Uterus (tissue), 4 donors: ENCODE results near the gene SLC46A2. TPM values are rescaled to one million over a fixed set of nuclear protein-coding genes. Genes with fewer than 3 reads are reported as not detected.

Experiments used
- DNase-seq, 2 donors: peaks; one replicate each; pipeline ENCODE4 v3.0.0-alpha.2; 2019 to 2020
- H3K27ac ChIP-seq, 2 donors: fragments of 200-600 bp; sonication (generic); 1 replicate in 1 of 2; 2 replicates in 1 of 2; pipeline ENCODE4 v1.5.1; 2016 to 2018
- H3K27me3 ChIP-seq, 2 donors: fragments of 200-600 bp; sonication (generic); one replicate each; pipeline ENCODE4 v1.5.1; 2018 to 2019; ENCODE audit warnings: control low read depth in 1 of 2
- H3K36me3 ChIP-seq, 2 donors: fragments of 200-600 bp; sonication (generic); one replicate each; pipeline ENCODE4 v1.5.1; 2019; ENCODE audit warnings: control low read depth in 1 of 2
- H3K4me1 ChIP-seq, 2 donors: fragments of 200-600 bp; sonication (generic); one replicate each; pipeline ENCODE4 v1.5.1; 2018 to 2019; ENCODE audit warnings: control low read depth in 1 of 2
- H3K4me3 ChIP-seq, 2 donors: fragments of 200-600 bp; sonication (generic); 1 replicate in 1 of 2; 2 replicates in 1 of 2; pipeline ENCODE4 v1.5.1; 2018 to 2019; ENCODE audit warnings: mild to moderate bottlenecking in 1 of 2
- H3K9me3 ChIP-seq, 2 donors: fragments of 200-600 bp; sonication (generic); one replicate each; pipeline ENCODE4 v1.5.1; 2019; ENCODE audit warnings: control low read depth in 1 of 2
- CTCF ChIP-seq, 4 experiments: fragments of 200-600 bp in 2 of 4; fragments of 450-650 bp in 2 of 4; sonication (generic) in 2 of 4; IDR thresholded peaks; one replicate each; pipeline ENCODE4 v1.5.1; 2016 to 2019; ENCODE audit warnings: antibody characterized with exemption in 4 of 4, mild to moderate bottlenecking in 2 of 4, moderate library complexity in 1 of 4
- POLR2A ChIP-seq, 2 donors: fragments of 450-650 bp; IDR thresholded peaks; one replicate each; pipeline ENCODE4 v1.6.1; 2016; ENCODE audit warnings: antibody characterized with exemption in 2 of 2, mild to moderate bottlenecking in 1 of 2, moderate library complexity in 1 of 2
- intact Hi-C: fragments of 100-400 bp; cut with DNase I; formaldehyde crosslinking; loops from one replicate; pipeline ENCODE4 v1.15.1; 2023; ENCODE audit warnings: low total_unique reads
- total RNA-seq, 4 donors: library from RNA; depleted of rRNA in 3 of 4; stranded (reverse); fragments of >200 nt in 3 of 4; gene quantifications; one replicate each; pipeline versions ENCODE4 v1.1.0 to v1.2.4, GENCODE V29; 2014 to 2023
- donor health status: DM: yes; HTN: yes; CAD: no.

SLC46A2 gene
- total RNA-seq, 4 donors from 2014 or later: not detected

- H3K4me3 ChIP-seq: no peak overlapping the region
- no peaks in the 10 kb centered on the region for H3K27me3 ChIP-seq
- TF ChIP-seq CTCF (IDR thresholded peaks at IDR 0.05) (no peak), POLR2A (IDR thresholded peaks at IDR 0.05) (no peak)
- no peaks in the 10 kb centered on the region for H3K4me1 ChIP-seq
- intact Hi-C loops: no loop called here
- no peaks in the 10 kb centered on the region for H3K36me3 ChIP-seq
- H3K27ac ChIP-seq: no peak overlapping the region
- DNase-seq: no peak
- no peaks in the 10 kb centered on the region for H3K9me3 ChIP-seq
These were observed 33.8 kb downstream of the SLC46A2 start for GRCh38 chr9:112856843-112857242.

- no peak overlapping the region for H3K4me3 ChIP-seq
- H3K27ac ChIP-seq: no peak overlapping the region
- no peaks in the 10 kb centered on the region for H3K9me3 ChIP-seq
- DNase-seq: no peak
- no peaks in the 10 kb centered on the region for H3K27me3 ChIP-seq
- H3K36me3 ChIP-seq: no peaks in the 10 kb centered on the region
- TF ChIP-seq CTCF (IDR thresholded peaks at IDR 0.05) (no peak), POLR2A (IDR thresholded peaks at IDR 0.05) (no peak)
- H3K4me1 ChIP-seq: no peaks in the 10 kb centered on the region
- intact Hi-C loops: no loop called here
These were observed 34.5 kb downstream of the SLC46A2 start for GRCh38 chr9:112856200-112856599.

- Histone ChIP-seq H3K27ac (no peak overlapping the region), H3K36me3 (no peaks in the 10 kb centered on the region), H3K27me3 (no peaks in the 10 kb centered on the region), H3K4me1 (no peaks in the 10 kb centered on the region), H3K9me3 (no peaks in the 10 kb centered on the region), H3K4me3 (no peak overlapping the region)
- no peak for TF ChIP-seq CTCF (IDR thresholded peaks at IDR 0.05)
- no peak for TF ChIP-seq POLR2A (IDR thresholded peaks at IDR 0.05)
- DNase-seq: no peak
- intact Hi-C loops: no loop called here
These were observed 36.0 kb downstream of the SLC46A2 start for GRCh38 chr9:112854657-112855056.

- Histone ChIP-seq H3K9me3 (no peaks in the 10 kb centered on the region), H3K27ac (no peak overlapping the region), H3K4me1 (no peaks in the 10 kb centered on the region), H3K4me3 (no peak overlapping the region), H3K27me3 (no peaks in the 10 kb centered on the region), H3K36me3 (no peaks in the 10 kb centered on the region)
- no peak for DNase-seq
- TF ChIP-seq POLR2A (IDR thresholded peaks at IDR 0.05): no peak
- TF ChIP-seq CTCF (IDR thresholded peaks at IDR 0.05): no peak
- intact Hi-C loops: no loop called here
These were observed 36.6 kb downstream of the SLC46A2 start for GRCh38 chr9:112853882-112854585.

- Histone ChIP-seq H3K4me3 (no peak overlapping the region), H3K27ac (no peak overlapping the region), H3K4me1 (no peaks in the 10 kb centered on the region), H3K9me3 (no peaks in the 10 kb centered on the region), H3K36me3 (no peaks in the 10 kb centered on the region), H3K27me3 (no peaks in the 10 kb centered on the region)
- DNase-seq: no peak
- no peak for TF ChIP-seq POLR2A (IDR thresholded peaks at IDR 0.05)
- TF ChIP-seq CTCF (IDR thresholded peaks at IDR 0.05): no peak
- intact Hi-C loops: no loop called here
These were observed 37.8 kb downstream of the SLC46A2 start for GRCh38 chr9:112852741-112853504.
